Epithelial cell of proximal tubule (primary cell): ENCODE results near the gene SNED1. TPM values are rescaled to one million over a fixed set of nuclear protein-coding genes. Genes with fewer than 3 reads are reported as not detected.

Source experiments
- DNase-seq: peaks from one replicate; pipeline ENCODE4 v3.0.0-alpha.2; 2011; ENCODE audit warnings: low read depth
- H3K4me3 ChIP-seq: 2 replicates; pipeline ENCODE4 v1.5.1; 2011; ENCODE audit warnings: low read depth, mild to moderate bottlenecking, low read length
- total RNA-seq: library from RNA; depleted of rRNA; stranded (reverse); fragments of >200 nt; gene quantifications from 2 replicates; pipeline ENCODE4 v1.2.3, GENCODE V29; 2015
- TF ChIP-seq, protein P1 (sequence below): conservative IDR thresholded peaks from 2 replicates; pipeline ENCODE4 v1.5.1; 2012; ENCODE audit warnings: low read depth, mild to moderate bottlenecking, low read length

SNED1 gene
- total RNA-seq, 1 donor from 2014 or later: 0.29 TPM

DNA sequence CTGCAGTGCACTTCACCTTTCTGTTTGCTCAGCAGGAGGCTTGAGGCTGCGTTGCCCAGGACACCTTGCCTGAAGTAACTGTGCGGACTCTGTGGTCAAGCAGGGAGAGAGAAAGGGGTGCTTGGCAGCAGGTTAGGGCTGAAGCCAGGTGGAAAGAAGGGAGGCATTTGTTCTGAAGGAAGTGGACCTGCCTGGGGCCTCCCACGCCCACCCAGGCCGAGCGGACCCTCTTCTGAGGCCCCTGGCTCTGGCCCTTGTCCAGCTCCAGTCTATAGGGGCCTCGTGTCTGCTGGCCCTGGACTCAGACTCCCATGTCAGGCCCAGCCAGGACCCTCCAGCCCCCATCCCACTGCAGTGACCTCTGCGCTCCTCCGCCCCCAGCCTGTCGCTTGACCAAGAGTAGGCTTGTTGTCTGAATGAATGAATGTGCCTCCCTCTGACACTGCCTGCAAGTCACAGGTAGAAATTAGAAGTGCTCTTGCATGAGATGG lies 2.5 kb downstream of the SNED1 start:
- TF ChIP-seq, protein P1, sequence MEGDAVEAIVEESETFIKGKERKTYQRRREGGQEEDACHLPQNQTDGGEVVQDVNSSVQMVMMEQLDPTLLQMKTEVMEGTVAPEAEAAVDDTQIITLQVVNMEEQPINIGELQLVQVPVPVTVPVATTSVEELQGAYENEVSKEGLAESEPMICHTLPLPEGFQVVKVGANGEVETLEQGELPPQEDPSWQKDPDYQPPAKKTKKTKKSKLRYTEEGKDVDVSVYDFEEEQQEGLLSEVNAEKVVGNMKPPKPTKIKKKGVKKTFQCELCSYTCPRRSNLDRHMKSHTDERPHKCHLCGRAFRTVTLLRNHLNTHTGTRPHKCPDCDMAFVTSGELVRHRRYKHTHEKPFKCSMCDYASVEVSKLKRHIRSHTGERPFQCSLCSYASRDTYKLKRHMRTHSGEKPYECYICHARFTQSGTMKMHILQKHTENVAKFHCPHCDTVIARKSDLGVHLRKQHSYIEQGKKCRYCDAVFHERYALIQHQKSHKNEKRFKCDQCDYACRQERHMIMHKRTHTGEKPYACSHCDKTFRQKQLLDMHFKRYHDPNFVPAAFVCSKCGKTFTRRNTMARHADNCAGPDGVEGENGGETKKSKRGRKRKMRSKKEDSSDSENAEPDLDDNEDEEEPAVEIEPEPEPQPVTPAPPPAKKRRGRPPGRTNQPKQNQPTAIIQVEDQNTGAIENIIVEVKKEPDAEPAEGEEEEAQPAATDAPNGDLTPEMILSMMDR: no peak
- DNase-seq: no peak
- peak overlapping the region; percentile 11 for H3K4me3 ChIP-seq

DNA sequence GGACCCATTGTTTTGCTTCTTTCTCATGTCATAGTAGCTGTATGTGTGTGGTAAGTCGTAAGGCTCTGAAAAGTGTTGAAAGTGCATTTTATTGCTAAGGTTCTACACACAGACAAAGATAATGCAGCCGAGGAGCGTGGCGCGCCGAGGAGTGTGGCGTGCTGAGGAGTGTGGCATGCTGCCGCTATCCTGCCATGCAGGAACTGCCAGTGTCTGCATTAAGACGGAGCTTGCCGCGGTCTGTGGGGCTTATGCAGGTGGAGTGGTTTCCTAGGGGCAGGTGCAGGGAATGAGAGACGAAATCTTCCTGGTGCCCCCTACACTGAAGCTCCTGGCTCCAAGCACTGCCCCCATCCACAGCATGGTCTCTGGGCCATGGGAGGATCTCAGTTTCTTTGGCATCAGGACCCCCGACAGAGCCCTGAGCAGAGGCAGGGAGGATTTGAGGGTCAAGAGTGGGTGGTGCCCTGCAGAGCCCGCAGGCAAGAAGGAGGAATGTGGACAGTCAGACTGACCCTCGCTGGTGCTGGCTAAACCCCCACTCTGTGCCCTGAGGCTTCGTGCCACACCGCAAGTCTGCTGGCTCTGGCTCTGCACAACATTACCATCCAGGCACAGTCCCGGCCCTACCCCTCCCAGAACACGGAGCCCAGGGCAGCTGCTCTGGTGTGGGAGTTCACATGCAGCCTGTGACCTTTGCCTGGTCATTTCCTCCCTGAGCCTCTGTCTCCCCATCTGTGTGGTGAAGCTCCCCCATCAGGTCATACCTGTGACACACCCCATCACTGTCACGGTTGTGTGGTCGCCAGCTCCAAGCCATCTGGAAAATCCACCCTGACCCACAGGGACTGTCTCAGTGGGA lies 3.2 kb downstream of the SNED1 start:
- DNase-seq: no peak
- TF ChIP-seq, protein P1: no peak
- H3K4me3 ChIP-seq: no peak overlapping the region

DNA sequence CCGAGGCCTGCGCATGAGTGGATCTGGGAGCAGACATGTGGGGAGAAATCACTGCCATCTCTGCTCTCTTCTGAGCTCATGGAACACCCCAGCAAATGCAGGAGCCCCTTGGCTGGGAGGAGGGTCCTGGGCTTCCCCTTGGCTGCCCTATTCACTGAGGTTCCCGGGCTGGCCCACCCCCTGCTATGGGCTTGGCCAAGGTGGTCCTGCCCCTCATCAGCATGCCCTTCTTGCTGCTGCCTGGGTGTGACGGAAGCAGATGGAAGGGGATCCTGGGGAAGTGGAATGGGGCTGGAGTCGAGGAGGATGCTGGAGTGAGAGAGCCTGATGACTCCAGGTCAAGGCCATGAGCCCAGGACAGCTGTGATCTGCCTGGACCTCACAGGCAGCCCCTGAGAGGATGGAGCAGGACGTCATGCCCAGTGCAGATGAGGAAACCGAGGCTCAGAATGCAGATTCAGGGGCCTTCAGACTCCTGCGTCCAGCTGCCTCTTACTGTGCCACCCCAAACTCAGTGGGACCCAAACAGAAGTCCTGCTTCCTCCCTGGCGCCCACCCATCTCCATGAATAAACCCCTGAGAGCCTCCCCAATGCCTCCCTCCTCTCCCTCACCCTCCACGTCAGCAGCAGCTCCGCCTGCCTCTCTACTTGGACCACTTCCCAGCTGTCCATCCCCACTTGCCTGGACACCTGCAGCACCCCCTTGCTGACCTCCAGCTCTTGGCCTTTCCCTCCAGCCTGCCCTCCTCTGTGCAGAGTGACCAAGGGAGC lies 4.0 kb downstream of the SNED1 start:
- no peak overlapping the region for H3K4me3 ChIP-seq
- DNase-seq: no peak
- TF ChIP-seq, protein P1: no peak

DNA sequence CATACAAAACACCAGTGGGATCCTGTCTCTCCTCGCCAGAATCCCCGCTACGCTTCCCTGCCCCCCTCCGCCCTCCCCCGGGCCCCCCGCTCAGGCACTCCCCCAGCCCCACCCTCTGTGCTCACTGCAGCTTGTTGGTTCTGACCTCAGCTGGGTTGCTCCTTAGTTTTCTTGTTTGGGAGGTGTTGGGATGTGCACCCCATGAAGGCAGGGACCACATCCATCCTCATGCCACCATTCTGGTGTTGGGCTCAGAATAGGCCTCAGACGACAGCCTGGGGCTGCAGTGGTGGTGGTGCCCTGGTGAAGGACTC lies 4.6 kb downstream of the SNED1 start:
- TF ChIP-seq, protein P1: no peak
- no peak for DNase-seq
- H3K4me3 ChIP-seq: no peak overlapping the region

DNA sequence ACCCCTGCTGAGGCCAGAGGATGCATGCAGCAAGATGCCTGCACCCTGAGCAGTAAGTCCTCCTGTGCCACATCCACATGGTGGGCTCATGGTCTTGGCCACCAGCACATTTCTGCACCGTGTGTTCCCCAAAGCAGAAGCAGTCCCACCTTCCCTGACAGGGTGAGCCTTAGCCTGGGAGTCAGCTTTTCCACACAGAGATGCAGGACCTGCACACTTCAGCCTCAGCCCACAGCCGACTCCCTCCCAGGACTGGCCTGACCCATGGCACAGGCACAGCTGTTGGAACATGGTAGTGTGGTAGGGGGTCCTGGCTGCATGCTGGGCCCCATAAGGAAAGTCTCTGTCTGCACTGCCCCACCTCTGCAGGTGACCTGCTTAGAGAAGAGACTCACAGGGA lies 5.0 kb downstream of the SNED1 start:
- TF ChIP-seq, protein P1: no peak
- no peak for DNase-seq
- H3K4me3 ChIP-seq: no peak overlapping the region

DNA sequence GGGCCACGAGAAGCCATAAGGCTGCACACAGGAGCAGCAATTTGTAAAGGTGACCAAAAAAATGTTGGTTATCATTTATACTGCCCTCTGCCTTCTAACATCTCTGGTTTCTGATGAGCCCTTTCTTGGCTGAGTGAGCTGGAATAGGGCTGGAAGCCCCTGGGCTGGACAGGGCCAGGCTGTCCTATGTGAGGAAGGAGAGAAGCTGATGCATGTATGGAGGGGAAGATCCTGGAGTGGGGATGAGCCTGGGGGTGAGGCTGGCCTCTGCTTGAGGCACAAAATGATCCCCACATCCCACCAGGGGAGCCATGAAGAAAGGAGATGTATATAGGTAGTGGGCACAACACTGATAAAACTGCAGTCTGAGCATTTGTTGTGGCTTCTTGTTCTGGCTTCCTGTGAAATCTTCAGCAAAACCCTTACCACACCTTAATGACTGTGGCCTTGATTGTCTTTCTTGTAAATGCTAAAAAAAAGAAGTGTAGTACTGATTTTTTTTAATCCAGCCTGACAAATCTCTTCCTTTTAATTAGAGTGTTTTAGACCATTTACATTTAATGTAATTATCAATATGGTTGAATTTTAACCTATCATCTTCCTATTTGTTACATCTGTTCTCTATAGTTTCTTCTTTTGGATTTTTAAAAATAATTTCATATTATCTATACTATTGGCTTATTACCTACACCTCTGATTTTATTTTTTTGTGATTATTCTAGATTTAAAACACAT lies 5.6 kb downstream of the SNED1 start:
- H3K4me3 ChIP-seq: no peak overlapping the region
- TF ChIP-seq, protein P1: no peak
- DNase-seq: no peak
